ENCODE results near the gene TLR5. TPM values are rescaled to one million over a fixed set of nuclear protein-coding genes. Genes with fewer than 3 reads are reported as not detected.
"Not testable (repeated sequence)": the region's sequence is repeated elsewhere in the genome, so short reads cannot be mapped to it uniquely, and the experiment has no call there.

Gene TLR5
- total RNA-seq: 1.6 TPM
- long read RNA-seq: 0 reads

- intact Hi-C loops (cut with DNase I): loop anchor here (5.0 kb wide), 2 partner anchors 64 to 219 kb away; partner anchors contain the start of gene SUSD4
- peak; percentile 97 for DNase-seq (ENCODE audit: low spot score)
These were observed at the start of gene TLR5 for GRCh38 chr1:223142795-223143536. Gene TLR5, minus strand, starts transcription at chr1:223143248. Its CDS starts 30,217 bp downstream, at chr1:223113031.

- intact Hi-C loops (cut with DNase I): no loop called here
- DNase-seq (ENCODE audit: low spot score): no peak
These were observed 47.1 kb upstream of the TLR5 start for GRCh38 chr1:223189903-223190724.

GRCh38 chr1:223189525-223189902 is 46.5 kb upstream of the TLR5 start:
- no peak for DNase-seq (ENCODE audit: low spot score)
- intact Hi-C loops (cut with DNase I): no loop called here

- no peak for DNase-seq (ENCODE audit: low spot score)
- intact Hi-C loops (cut with DNase I): no loop called here
These were observed 45.7 kb upstream of the TLR5 start for GRCh38 chr1:223188618-223189356.

GRCh38 chr1:223186800-223187199 is 43.8 kb upstream of the TLR5 start:
- DNase-seq (ENCODE audit: low spot score): no peak
- intact Hi-C loops (cut with DNase I): no loop called here

GRCh38 chr1:223183268-223183862 is 40.3 kb upstream of the TLR5 start:
- intact Hi-C loops (cut with DNase I): no loop called here
- DNase-seq (ENCODE audit: low spot score): no peak

GRCh38 chr1:223180731-223181321 is 37.8 kb upstream of the TLR5 start:
- no peak for DNase-seq (ENCODE audit: low spot score)
- intact Hi-C loops (cut with DNase I): no loop called here

- intact Hi-C loops (cut with DNase I): no loop called here
- no peak for DNase-seq (ENCODE audit: low spot score)
These were observed 36.7 kb upstream of the TLR5 start for GRCh38 chr1:223179786-223180185.

- intact Hi-C loops (cut with DNase I): no loop called here
- no peak for DNase-seq (ENCODE audit: low spot score)
These were observed 36.2 kb upstream of the TLR5 start for GRCh38 chr1:223179280-223179679.

- intact Hi-C loops (cut with DNase I): no loop called here
- DNase-seq (ENCODE audit: low spot score): no peak
These were observed 34.6 kb upstream of the TLR5 start for GRCh38 chr1:223177681-223178080.

GRCh38 chr1:223176437-223176836 is 33.4 kb upstream of the TLR5 start:
- no peak for DNase-seq (ENCODE audit: low spot score)
- intact Hi-C loops (cut with DNase I): no loop called here

GRCh38 chr1:223175633-223176032 is 32.6 kb upstream of the TLR5 start:
- DNase-seq (ENCODE audit: low spot score): no peak
- intact Hi-C loops (cut with DNase I): no loop called here

GRCh38 chr1:223175032-223175431 is 32.0 kb upstream of the TLR5 start:
- intact Hi-C loops (cut with DNase I): no loop called here
- no peak for DNase-seq (ENCODE audit: low spot score)

GRCh38 chr1:223169458-223169857 is 26.4 kb upstream of the TLR5 start:
- intact Hi-C loops (cut with DNase I); DNase-seq (ENCODE audit: low spot score): not testable (repeated sequence)

- intact Hi-C loops (cut with DNase I): no loop called here
- no peak for DNase-seq (ENCODE audit: low spot score)
These were observed 18.3 kb upstream of the TLR5 start for GRCh38 chr1:223161321-223161720.

GRCh38 chr1:223156343-223156742 is 13.3 kb upstream of the TLR5 start:
- no peak for DNase-seq (ENCODE audit: low spot score)
- intact Hi-C loops (cut with DNase I): no loop called here

- DNase-seq (ENCODE audit: low spot score): no peak
- intact Hi-C loops (cut with DNase I): no loop called here
These were observed 12.1 kb upstream of the TLR5 start for GRCh38 chr1:223155153-223155552.

GRCh38 chr1:223153177-223154119 is 10.4 kb upstream of the TLR5 start:
- DNase-seq (ENCODE audit: low spot score): no peak
- intact Hi-C loops (cut with DNase I): no loop called here
